GM12878 (cell line): ENCODE measurements around the gene SFXN5. TPM values are rescaled to one million over a fixed set of nuclear protein-coding genes. Genes with fewer than 3 reads are reported as not detected.

Experiments used
- ATAC-seq: fragments of 200-7000 bp; cut with Tn5 transposase; 3 replicates; pipeline ENCODE4 v1.9.1; 2020; ENCODE audit warnings: mild to moderate bottlenecking, moderate library complexity
- BruUV-seq: library from RNA; stranded (reverse); fragments of 400-500 nt; replicated peaks from 2 replicates; lab custom pipeline; 2021; lab: Mats Ljungman, UMichigan
- CTCF ChIA-PET: fragments of 300-600 bp; sonication (Branson Sonifier 250); formaldehyde crosslinking; extraction: SDS; loops from one replicate; lab custom pipeline; 2021; ENCODE audit warnings: inconsistent platforms; lab: Yijun Ruan, JAX
- POLR2A ChIA-PET: fragments of 350-600 bp; formaldehyde crosslinking; extraction: SDS; loops from one replicate; lab custom pipeline; 2021; ENCODE audit warnings: inconsistent platforms; lab: Charles Lee
- RAD21 ChIA-PET: fragments of 300-600 bp; sonication (Branson Sonifier 250); formaldehyde crosslinking; loops from one replicate; lab custom pipeline; 2023; ENCODE audit warnings: antibody characterized with exemption; ENCODE audit not compliant: unreplicated experiment; lab: Charles Lee
- SMC1A ChIA-PET: fragments of 300-600 bp; sonication (Branson Sonifier 250); formaldehyde crosslinking; loops from one replicate; lab custom pipeline; 2023; ENCODE audit not compliant: unreplicated experiment, uncharacterized antibody; lab: Charles Lee
- DNase-seq: peaks from one replicate; pipeline ENCODE4 v3.0.0-alpha.2; 2011; ENCODE audit warnings: low read depth, low spot score
- FAIRE-seq: peaks from 3 replicates; lab custom pipeline; 2011; peaks lifted over from hg19 to GRCh38; lab: Jason Lieb, UNC
- H2AFZ ChIP-seq: 2 replicates; pipeline ENCODE4 v1.6.0; 2011; ENCODE audit warnings: low read depth, low read length, control low read depth; ENCODE audit not compliant: control insufficient read depth
- H3K27ac ChIP-seq: 2 replicates; pipeline ENCODE4 v1.5.1; 2011; ENCODE audit warnings: control low read depth; ENCODE audit not compliant: control insufficient read depth, insufficient read depth
- H3K27me3 ChIP-seq, 2 experiments: replicated peaks in 1 of 2; 2 replicates each; pipeline versions ENCODE4 v1.6.0 to v1.6.1; 2011; ENCODE audit warnings: low read length in 1 of 2; ENCODE audit not compliant: control insufficient read depth in 2 of 2, insufficient read depth in 2 of 2
- H3K36me3 ChIP-seq, 2 experiments: 2 replicates each; pipeline ENCODE4 v1.5.1; 2011; ENCODE audit warnings: low read length in 1 of 2; ENCODE audit not compliant: control insufficient read depth in 2 of 2, insufficient read depth in 2 of 2
- H3K4me1 ChIP-seq: 2 replicates; pipeline ENCODE4 v1.6.1; 2011; ENCODE audit warnings: mild to moderate bottlenecking, low read length, moderate library complexity, mixed read lengths; ENCODE audit not compliant: control insufficient read depth, insufficient read depth
- H3K4me2 ChIP-seq: 2 replicates; pipeline ENCODE4 v1.6.0; 2011; ENCODE audit warnings: control low read depth; ENCODE audit not compliant: control insufficient read depth, insufficient read depth
- H3K4me3 ChIP-seq: fragments of 200-600 bp; sonication (generic); 2 replicates; pipeline ENCODE4 v1.5.1; 2016
- H3K79me2 ChIP-seq: 2 replicates; pipeline ENCODE4 v1.6.0; 2011; ENCODE audit warnings: low read length; ENCODE audit not compliant: control insufficient read depth, insufficient read depth
- H3K9ac ChIP-seq: 2 replicates; pipeline ENCODE4 v1.8.0; 2011; ENCODE audit warnings: low read length, control low read depth, mixed read lengths; ENCODE audit not compliant: control insufficient read depth, insufficient read depth
- H3K9me3 ChIP-seq: replicated peaks from 3 replicates; pipeline ENCODE4 v1.5.1; 2011; ENCODE audit warnings: mild to moderate bottlenecking, low read length; ENCODE audit not compliant: control insufficient read depth, insufficient read depth
- H4K20me1 ChIP-seq: 2 replicates; pipeline ENCODE4 v1.6.0; 2011; ENCODE audit not compliant: control insufficient read depth, insufficient read depth
- CEBPZ ChIP-seq: fragments of 150-350 bp; IDR thresholded peaks from 2 replicates; pipeline ENCODE4 v1.6.1; 2016; ENCODE audit warnings: low read depth, low read length
- DPF2 ChIP-seq: fragments of 450-650 bp; IDR thresholded peaks from 2 replicates; pipeline ENCODE4 v1.6.1; 2017; ENCODE audit warnings: mild to moderate bottlenecking
- GATAD2B ChIP-seq: fragments of 450-650 bp; conservative IDR thresholded peaks from 2 replicates; pipeline ENCODE4 v1.6.1; 2017; ENCODE audit warnings: low read depth, mild to moderate bottlenecking, moderate library complexity
- IRF5 ChIP-seq: fragments of 450-650 bp; IDR thresholded peaks from 2 replicates; pipeline ENCODE4 v1.6.1; 2017; ENCODE audit warnings: borderline replicate concordance
- POLR2AphosphoS5 ChIP-seq: IDR thresholded peaks from 2 replicates; pipeline ENCODE4 v1.6.1; 2011; ENCODE audit warnings: mild to moderate bottlenecking, low read length, inconsistent platforms
- PRDM15 ChIP-seq: fragments of 450-650 bp; formaldehyde crosslinking; IDR thresholded peaks from 2 replicates; pipeline ENCODE4 v1.4.0; 2020; ENCODE audit warnings: mild to moderate bottlenecking, moderate library complexity
- RELA ChIP-seq: fragments of 450-650 bp; IDR thresholded peaks from 2 replicates; pipeline ENCODE4 v1.8.0; 2014; ENCODE audit warnings: borderline replicate concordance; ENCODE audit not compliant: partially characterized antibody
- TARDBP ChIP-seq: IDR thresholded peaks from 2 replicates; pipeline ENCODE4 v1.6.1; 2016; ENCODE audit warnings: borderline replicate concordance
- WRNIP1 ChIP-seq: IDR thresholded peaks from 2 replicates; pipeline ENCODE4 v1.6.1; 2011; ENCODE audit warnings: low read depth, low read length, improper control_type of control experiment, borderline replicate concordance
- YY1 ChIP-seq: IDR thresholded peaks from 2 replicates; pipeline ENCODE4 v1.6.1; 2011; ENCODE audit warnings: low read depth, mild to moderate bottlenecking, low read length
- ZNF274 ChIP-seq: IDR thresholded peaks from one replicate; pipeline ENCODE4 v1.8.0; 2011; ENCODE audit not compliant: insufficient read length, insufficient read depth
- ZNF592 ChIP-seq: fragments of 450-650 bp; IDR thresholded peaks from 2 replicates; pipeline ENCODE4 v1.6.1; 2017; ENCODE audit warnings: mild to moderate bottlenecking, moderate library complexity
- WGBS: methylation state at CpG from one replicate; pipeline ENCODE4 v1.1.6; 2016; ENCODE audit warnings: low lambda C conversion rate; ENCODE audit not compliant: insufficient replicate concordance, insufficient coverage; ENCODE audit errors: missing lambda C conversion rate; 5-methylcytosine and 5-hydroxymethylcytosine counted together
- in situ Hi-C: fragments of 300-500 bp; cut with MboI; formaldehyde crosslinking; loops from 9 replicates; pipeline ENCODE4 v1.14.3; 2018; ENCODE audit warnings: mixed read lengths
- intact Hi-C: fragments of 100-400 bp; cut with micrococcal nuclease; formaldehyde crosslinking; loops from one replicate; pipeline ENCODE4 v1.14.2; 2022; ENCODE audit not compliant: unreplicated experiment
- polyA plus RNA-seq, 11 experiments: library from polyadenylated mRNA; depleted of rRNA in 4 of 11; unstranded in 6 of 11; stranded (reverse) in 5 of 11; fragments of >200 nt; fragmentation: Nextera tagmentation in 4 of 11; fragmentation: Illumina TruSeq in 1 of 11; extraction: Ambion mirVana in 4 of 11; extraction: Trizol in 1 of 11; gene quantifications; 1 replicate in 1 of 11; 2 replicates in 10 of 11; pipeline versions ENCODE4 v1.2.1 to v1.2.3, GENCODE V29; 2011 to 2016; ENCODE audit warnings: inconsistent platforms in 2 of 11, missing spikeins in 2 of 11, low read depth in 1 of 11
- total RNA-seq, 4 experiments: library from RNA; depleted of rRNA in 3 of 4; stranded (reverse); fragments of >200 nt in 3 of 4; fragmentation: Illumina TruSeq in 1 of 4; extraction: Trizol in 1 of 4; gene quantifications; 2 replicates each; pipeline versions ENCODE4 v1.2.1 to v1.2.3, GENCODE V29; 2013 to 2021

Gene SFXN5
- total and polyA plus RNA-seq, 10 of the 15 experiments (the other 5 are each of a cell fraction or from before 2014, with no cell fraction given): 3.3 to 15.9 (median 11.2) TPM

- ATAC-seq (no peak), FAIRE-seq (no peak), DNase-seq (no peak)
- RAD21 ChIA-PET: no interaction called here
- H3K9me3 ChIP-seq: no peaks in the 10 kb centered on the region
- WGBS: 61% methylated on average over 8 of the region's 8 CpGs
- CTCF ChIA-PET: no interaction called here
- SMC1A ChIA-PET: no interaction called here
- no peaks in the 10 kb centered on the region for H3K36me3 ChIP-seq
- H3K79me2 ChIP-seq: no peaks in the 10 kb centered on the region
- H3K4me3 ChIP-seq: no peak overlapping the region
- BruUV-seq: no TSS peak
- no peak overlapping the region for H3K4me2 ChIP-seq
- H2AFZ ChIP-seq: no peak overlapping the region
- H3K9ac ChIP-seq: no peak overlapping the region
- no peaks in the 10 kb centered on the region for H3K27me3 ChIP-seq
- in situ Hi-C loops: no loop called here
- no peak overlapping the region for H3K27ac ChIP-seq
- intact Hi-C loops: no loop called here
- no peaks in the 10 kb centered on the region for H4K20me1 ChIP-seq
- POLR2A ChIA-PET: no interaction called here
- no peaks in the 10 kb centered on the region for H3K4me1 ChIP-seq
- TF ChIP-seq IRF5 (no peak), PRDM15 (CRISPR knock-in tag) (no peak), GATAD2B (no peak), ZNF274 (no peak), WRNIP1 (no peak), ZNF592 (no peak), RELA (no peak), DPF2 (no peak), CEBPZ (no peak), POLR2AphosphoS5 (no peak), YY1 (no peak), TARDBP (no peak)
Observed at GRCh38 chr2:72942881-72943418, 128.6 kb downstream of the SFXN5 start.
